ENCODE data around the gene MT4.
A peak's percentile ranks its signal among the peaks of the same experiment; 100 is the strongest.

The MT4 gene

DNA sequence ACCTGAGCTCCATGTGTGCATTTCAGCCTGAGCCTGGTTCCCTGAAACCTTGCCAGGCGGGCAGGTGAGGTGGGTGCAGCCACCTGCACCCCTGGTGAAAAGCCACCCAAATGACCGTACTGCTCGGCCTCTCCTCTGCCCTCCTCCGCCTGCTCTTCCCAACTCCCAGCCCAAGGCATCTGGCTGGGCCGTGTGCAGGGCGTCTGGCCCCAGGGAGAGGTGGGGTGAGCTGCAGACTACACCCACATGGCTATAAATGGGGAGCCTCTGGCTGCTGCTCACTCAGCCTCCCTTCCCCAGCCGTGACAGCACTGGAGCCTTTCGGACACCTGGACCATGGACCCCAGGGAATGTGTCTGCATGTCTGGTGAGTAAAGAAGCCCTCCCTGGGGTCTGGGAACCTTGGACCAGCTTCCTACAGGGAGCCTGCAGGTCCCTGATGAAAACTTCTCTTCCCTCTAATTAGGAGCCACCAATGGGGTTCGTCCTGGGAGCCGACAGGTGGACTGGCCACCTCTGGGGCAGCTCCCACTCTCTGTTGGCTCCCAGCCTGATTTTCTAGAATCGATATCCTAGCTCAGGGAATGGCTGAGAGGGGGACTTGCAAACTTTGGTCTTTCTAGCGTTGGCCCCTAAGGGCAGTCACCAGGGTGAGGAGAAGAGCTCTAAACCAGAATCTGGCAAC lies at the start of gene MT4:
TSS of gene MT4 (plus strand) at position 281 of the 685 bp plus-strand sequence. CDS start at position 337, 56 bp downstream.
- no peak for DNase-seq

DNA sequence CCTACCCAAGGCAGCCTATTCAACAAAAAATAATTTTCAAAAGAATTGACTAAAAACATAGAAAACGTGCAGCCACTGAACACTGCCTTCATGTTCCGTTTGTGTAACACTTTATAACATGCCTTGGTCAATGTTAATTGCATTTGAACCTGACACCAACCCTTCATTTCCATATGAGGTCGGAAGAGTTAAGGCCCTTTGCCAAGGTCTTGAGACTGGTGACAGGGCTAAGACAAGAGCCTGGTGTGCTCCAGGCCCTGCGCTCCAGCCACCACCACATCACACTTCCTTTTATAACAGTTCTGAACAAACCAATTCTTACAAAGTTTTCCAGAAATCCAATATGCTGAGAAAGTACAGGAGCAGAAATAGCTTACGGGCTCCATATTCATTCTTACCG lies 49.2 kb upstream of the MT4 start:
- DNase-seq = no peak

DNA sequence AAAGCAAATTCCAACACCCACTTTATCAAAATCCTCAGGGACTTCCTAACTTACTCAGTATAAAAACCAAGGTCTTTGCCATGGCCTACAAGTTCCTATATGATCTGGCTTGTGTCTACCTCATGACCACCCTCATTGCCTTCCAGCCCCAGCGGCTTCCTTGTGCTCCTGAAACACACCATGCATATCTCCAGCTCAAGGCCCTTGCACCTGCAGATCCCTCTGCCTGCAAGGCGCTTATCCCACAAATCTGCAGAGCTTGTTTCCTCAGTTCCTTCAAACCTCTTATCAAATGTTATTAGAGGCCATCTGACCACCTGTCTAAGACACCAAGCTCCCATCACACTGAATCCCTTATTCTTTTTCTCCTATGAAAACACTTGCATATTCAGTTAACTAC lies 47.7 kb upstream of the MT4 start:
- no peak for DNase-seq

DNA sequence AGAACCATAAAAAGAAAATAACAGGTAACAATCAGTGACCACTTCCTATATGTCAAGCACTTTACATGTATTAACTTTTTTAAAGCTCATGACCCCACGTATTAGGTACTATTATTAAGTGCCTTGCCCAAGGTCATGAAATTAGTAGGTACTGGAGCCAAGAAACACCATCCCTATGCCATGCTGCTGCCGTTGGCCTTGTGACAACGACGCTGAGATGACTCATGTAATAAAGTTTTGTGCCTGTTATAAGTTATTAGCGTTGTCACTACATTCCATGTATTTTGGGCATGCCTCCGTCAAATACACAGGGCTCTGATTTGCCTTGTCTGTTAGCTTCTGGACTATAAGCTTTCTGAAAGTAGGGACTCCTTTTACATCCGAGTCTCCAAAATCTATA lies 46.4 kb upstream of the MT4 start:
- no peak for DNase-seq

DNA sequence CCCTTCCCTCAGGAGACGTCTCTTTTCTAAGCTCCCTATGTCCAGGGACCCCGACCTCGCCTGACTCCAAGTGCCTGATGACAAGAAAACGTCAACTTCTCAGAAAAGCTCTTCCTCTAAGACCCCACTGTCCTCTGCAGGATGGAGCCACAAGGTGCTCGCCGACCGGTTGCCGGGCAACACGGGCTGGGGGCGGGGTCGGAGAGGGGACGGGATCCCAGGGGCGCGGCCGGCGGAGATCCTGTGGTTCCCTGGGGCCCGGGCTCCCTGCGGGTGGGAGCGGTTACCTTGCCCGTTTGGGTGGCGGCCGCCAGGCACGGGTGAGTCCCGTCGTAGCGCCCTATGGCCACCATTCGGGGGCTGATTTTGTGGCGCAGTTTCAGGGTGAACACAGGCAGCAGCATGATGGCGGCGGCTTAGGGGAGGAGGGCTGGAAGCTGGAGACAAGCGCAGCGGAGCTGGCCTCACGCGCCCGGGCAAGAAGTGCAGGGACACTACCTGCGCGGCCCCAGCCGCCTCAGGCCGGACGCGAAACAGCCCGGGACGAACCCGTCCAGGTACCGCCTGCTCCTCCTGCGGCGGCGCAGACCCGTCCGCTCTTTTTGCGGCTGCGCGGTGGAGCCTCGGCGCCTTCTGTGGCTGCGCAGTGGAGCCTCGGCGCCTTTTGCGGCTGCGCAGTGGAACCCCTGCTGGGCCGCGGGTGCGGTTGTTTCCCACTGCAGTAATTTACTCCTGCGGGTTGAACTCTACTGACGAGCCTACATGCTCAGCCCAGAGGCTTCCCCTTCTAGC lies 45.2 kb upstream of the MT4 start, which contains the start of gene BBS2:
TSS of gene BBS2 (minus strand) at position 566 of the 792 bp plus-strand sequence. CDS start at position 404, 162 bp downstream.
- DNase-seq = peak; percentile 91

DNA sequence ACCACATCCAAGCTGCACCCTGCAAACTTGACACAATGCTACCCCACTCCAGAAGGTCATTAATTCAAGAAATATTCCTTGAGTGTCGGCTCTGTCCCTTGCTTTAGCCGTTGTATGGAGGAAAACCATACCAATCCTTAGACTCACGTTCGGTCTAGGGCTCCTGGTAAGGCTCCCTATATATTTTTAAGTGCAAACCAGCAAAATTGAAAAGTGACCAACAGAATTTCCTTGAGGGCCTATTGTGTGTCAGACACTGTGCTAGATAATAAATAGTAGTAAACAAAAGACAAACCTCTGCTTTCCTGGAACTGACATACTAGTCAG lies 44.7 kb upstream of the MT4 start:
- no peak for DNase-seq

DNA sequence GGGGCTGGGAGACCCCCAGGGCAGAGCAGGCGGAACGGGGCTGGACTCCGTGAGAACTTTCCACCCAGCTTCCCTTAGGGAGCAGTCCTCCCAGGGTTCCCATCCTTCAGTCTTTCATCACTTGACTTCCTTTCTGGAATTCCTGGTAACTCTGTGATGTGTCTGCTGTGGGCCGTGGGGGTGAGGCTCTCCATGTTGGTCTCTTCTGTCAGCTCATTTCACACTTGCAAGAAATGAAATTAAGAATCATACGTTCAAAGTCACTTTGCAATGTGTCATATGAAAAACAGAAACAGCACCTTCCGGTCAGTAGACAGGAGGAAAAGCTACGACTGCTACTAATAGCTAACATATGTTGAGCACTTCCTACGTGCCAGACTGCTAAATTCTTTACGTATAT lies 39.6 kb upstream of the MT4 start:
- no peak for DNase-seq

DNA sequence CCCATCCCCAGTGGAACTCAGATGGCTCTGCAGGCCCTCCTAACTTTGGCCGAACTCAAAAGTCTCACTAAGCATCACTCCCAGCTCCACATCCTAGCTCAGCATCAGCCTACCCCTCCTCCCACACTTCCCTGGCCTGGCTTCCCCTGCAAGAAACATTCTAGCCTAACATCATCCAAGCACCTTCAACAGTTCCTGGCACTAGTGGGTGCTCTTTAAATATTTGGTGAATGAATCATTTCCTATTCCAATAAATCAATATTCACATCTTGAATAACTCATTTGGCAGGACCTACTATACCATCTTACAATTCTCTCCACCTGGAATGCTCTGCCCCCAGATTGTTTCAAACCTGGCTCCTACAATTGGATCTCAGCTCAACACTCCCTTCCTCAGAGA lies 34.0 kb upstream of the MT4 start:
- no peak for DNase-seq

DNA sequence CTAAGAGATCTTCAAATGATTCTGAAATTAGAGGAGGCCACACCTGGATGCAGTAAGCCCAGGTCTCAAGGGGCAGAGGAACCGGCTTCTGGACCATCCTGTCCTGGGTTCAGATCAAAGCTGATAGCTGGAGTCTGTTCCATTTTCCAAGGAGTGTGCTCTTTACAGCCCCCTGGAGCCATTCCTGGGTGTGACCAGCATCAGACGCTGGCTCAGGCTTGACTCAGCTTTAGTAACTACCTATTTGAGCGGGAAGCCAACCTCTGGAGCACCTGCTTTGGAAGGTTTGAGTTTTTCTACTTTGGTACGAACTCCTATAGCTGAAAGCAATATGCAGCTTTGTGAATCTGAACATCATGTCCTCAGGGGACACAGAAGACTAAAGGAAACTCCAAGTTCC lies 32.2 kb upstream of the MT4 start:
- DNase-seq = no peak

DNA sequence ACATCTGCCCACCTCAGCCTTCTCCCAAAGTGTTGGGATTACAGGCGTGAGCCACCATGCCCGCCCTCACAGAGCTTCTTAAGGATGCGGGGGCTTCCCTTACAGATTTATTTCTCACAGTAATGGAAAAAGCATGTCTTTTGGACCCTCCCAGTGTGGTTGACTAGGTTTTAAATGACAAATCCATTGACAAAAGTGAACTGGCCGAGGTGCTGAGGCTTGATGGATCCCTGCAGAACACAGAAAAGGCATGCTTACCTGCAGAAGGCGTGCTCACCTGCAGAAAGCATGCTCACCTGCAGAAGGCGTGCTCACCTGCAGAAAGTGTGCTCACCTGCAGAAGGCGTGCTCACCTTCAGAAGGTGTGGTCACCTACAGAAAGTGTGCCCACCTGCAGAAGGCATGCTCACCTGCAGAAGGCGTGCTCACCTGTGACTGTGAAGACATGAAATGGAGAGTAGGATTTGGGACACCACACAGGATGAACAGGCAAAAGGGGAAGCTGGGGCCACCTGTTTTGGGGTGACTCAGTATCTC lies 30.0 kb upstream of the MT4 start:
- no peak for DNase-seq

DNA sequence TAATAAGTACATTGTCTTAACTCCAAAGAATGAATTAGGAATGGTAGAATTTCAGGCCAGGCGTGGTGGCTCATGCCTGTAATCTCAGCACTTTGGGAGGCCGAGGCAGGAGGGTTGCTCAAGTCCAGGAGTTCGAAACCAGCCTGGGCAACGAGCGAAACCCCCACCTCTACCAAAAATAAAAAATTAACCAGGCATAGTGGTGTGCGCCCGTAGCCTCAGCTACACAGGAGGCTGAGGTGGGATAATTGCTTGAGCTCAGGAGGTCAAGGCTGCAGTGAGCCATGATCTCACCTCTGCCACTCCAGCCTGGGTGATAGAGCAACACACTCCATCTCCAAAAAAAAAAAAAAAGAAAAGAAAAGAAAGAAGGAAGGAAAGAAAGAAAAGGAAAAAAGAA lies 26.5 kb upstream of the MT4 start:
- no peak for DNase-seq

DNA sequence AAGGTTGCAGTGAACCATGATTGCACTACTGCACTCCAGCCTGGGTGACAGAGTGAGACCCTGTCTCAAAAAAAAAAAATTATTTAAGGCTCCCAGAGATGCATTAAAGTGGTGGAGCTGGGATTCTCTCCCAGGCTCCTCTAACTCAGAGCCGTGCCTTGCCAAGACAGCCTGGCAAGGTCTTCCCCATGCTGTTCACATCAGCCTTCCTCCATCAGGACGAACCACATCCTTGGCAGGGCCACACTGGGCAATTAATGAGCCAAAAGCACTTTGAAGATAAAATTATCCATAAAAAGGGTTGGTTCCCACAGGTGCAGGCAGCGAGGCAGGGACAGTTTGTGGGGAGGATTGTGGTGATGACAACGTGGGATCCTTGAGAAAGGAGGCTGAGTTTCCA lies 25.2 kb upstream of the MT4 start:
- DNase-seq = no peak

DNA sequence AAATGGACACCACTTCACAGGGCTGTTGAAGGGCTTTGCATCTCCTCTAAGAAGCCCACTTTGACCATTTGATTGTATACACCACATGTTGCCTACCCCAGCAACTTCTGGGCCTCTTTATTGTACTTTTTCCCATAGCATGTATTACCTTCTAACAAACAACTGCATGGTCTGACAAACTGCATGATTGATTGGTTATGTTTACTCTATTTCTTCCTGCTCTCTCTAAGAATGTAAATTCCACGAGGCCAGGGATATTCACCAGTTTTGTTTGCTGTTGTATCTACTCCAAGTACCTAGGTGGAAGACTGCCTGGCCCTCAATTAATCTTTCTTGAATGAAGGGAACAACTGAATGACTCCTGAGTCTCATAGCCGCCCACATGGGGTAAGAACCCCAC lies 22.8 kb upstream of the MT4 start:
- no peak for DNase-seq

DNA sequence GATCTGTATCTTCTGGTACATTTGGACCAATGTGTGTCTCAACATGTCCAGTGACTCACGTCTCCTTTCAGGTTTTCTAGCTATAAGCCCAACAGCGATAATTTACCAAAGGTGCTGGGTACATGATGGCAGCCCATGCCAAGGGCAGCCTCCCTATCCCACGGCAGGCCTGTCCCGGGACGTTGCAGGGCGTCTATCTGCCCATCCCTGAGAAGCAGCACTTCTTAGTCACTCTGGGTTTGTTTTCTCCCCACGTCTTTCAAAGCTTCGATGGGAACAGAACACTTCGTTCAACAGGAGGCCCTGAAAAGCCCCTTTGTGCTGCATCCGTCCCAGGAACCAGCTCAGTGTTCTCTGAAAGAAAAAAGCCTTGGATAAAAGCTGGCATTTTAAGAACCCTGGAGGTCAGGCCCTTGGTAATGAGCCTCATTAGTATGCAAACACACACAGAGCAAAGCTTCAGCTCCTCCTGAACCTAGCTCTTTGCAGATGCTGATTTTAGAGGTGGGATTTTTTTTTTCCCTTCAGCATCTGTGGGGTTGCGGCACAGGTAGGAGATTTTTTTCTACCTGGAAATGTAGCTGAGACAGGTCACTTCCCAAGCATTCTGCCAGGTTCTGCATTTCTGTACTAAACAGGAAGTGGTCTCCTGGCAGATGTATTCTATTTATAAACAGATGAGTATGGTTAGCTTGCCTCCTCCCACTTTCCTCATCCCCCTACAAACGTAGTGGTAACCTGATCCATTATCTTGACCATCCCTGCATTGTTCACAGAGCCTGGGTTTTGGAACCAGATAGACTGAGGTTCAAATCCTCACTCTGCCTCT lies 17.5 kb upstream of the MT4 start:
- DNase-seq = no peak

DNA sequence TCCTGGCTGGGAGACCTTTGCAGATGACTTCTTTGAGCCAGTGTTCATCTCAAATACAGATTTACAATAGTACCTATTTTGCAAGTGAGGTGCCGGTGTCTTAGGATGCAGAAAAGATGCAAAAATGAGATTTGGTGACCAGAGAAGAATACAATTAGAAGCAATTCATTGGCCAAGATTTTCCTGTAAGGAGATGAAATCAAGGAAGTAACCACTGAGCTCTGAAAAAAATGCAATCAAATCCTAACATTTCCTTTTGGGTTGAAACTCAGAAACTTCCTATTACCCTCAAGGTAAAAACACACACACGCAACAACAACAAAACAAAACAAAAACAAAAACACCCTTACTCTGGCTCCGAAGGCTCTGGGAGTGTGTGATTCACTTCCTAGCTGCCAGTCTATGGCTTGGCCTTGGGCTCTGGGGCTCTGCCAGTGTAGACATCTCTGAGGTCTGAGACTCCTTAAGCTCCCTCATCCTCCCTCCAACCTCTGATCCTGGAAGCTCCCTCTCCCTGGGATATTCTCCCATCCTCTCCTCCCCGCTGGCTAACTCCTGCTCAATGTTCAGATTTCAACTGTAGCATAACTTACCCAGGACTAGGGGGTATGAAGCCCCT lies 16.8 kb upstream of the MT4 start:
- DNase-seq = no peak

DNA sequence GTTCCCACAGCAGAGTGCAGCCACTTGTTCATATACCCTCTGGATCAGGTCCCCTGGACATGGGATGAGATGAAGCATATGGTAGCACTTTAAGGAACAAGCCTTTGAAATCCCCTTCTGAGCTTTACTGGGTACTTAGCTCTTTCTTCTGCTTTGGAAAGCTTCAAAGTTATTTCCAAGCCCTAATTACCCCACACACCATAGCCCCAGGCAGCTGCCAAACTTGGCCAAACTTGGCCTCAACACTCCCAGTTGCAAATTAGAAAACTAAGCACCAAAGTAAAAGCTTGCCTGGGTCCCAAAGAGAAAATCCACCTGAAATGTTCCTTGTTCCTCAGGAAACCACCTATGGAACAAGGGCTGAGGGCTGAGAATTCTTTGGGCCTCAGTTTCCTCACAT lies 15.7 kb upstream of the MT4 start:
- no peak for DNase-seq

DNA sequence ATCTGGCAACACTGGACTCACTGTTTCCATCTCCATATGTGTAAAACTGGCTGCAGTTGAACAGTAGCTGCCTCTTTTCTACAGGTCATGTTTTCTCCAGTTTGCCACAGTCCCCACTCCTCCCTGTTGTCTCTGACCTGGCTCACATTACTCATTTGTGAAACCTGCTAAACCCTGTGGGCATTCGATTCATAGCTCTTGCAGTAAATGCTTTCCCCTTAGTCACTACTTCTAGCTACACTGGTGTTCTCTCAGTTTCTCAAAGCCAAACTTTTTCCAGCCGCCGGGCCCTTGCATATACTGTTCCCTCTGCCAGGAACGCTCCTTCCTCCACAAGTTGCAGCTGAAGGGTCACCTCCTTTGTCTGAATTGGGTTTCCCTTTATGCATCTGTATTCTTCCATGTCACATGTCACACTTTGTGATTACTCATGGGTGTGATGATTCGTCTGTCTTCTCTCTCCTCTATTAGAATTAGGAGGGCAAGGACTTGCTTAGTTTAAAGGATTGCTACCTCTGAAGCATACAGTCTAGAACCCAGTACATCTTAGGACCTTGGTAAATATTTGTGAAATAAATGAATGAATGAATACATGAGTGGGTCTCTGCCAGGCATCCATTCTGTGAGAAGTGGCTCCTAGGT lies 15.0 kb upstream of the MT4 start:
- DNase-seq = no peak

DNA sequence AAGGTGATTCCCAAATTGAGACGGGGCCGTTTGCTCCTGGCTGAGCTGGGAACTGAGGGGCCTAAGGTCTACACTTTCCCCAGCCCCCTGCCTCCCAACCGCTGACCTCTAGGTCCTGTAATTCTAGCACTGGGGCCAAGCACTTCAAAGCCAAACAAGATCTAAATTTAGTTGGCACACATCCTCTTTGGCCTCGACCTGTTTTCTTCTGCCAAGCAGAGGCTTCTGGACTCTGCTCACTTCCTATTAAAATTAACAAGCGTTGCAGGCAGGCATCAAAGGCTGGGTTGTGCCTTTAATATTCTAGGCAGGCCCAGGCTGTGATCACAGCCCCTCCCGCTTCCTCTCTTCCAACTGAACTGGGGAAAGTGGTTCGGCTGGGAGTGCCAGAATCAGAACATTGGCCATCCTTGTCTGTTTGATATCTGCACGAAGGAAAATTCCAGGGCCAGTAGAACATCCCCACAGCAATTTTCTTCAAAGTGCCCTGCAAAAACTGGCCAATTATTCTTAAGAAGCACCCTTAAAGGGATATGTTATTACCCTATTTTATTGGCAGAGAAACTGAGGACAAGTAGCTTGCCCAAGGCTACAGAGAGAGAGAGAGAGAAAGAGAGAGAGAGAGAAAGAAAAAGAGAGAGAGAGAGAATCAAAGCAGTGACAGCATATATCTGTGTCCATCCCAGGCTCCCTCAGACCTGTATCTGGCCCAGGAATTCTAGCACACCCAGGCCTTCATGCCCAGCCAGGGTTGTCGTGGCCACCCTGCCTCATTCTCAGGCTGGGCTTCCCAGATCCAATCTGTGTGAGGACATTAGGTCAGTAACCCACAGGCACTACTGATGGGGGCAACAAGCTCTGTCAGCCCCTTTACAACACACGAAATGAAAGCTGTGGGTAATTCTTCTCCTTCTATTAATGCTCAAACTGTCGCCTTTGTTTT lies 12.8 kb upstream of the MT4 start:
- DNase-seq = no peak

DNA sequence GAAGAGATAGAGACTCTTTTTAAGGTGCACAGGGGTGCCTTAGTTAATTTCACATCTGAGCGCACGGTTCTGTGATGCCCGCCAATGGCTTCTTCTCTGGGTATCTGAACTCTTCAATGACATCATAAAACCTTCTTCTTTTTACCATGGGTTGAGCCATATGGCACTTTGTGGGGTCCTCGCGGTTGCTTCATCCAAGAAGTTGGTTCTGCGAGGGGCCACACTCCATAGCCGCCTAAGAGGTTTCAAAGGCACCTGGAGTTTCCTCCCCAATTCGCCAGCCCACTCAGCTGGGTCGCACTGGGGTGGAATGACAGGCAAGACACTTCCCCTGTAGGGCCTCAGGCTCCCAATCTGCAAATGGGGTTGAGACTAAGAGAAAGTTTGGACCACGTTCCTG lies 10.4 kb upstream of the MT4 start:
- DNase-seq = no peak

DNA sequence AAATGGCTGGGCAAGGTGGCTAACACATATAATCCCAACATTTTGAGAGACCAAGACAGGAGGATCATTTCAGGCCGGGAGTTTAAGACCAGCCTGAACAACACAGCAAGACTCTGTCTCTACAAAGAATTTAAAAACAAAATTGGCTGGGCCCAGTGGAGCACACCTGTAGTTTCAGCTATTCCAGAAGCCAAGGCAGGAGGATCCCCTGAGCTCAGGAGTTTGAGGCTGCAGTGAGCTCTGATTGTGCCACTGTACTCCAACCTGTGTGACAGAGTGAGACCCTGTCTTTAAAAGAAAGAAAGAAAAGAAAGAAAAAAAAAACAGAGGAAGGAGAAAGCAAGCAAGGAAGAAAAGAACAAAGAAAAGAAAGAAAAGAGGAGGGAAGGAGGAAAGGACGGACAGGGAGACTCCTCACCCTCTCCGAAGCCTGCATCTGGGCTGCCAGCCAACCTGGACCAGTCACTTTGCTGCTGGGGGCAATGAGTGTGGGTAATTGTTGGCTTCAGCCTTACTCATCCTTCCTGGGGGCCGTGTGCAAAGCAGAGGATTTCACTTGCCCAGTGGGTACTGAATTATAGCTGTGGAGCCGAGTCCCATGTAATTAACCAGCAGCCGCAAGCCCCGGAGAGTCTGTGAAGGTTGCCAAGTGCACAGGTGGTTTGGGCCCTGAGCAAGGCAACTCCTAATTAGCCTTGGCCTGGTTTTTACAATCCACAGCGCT lies 6.7 kb upstream of the MT4 start:
- DNase-seq = no peak

DNA sequence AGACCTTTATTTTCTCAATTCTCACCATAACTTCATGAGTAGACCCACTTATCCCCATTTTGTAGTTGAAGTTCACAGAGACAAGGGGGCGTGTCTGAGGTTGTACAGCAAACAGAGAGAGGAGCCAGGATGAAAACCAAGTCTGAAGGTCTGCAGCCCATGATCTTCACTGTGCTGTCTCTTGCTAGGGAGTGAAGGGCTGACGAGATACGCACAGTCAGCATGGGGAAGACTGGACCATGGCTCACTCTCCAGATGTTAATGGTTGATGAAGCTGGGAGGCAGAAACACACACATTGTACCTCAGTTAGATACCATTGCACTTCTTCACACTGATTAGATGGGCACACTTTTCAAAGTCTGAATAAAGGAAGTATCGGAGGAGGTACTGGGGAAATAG lies 5.8 kb upstream of the MT4 start:
- DNase-seq = no peak
